GM23338 (cell line): ENCODE measurements around the gene THY1. TPM values are rescaled to one million over a fixed set of nuclear protein-coding genes. Genes with fewer than 3 reads are reported as not detected.

ENCODE experiments used
- ATAC-seq: fragments of 200-7000 bp; cut with Tn5 transposase; 3 replicates; pipeline ENCODE4 v1.9.1; 2020
- DNase-seq: peaks from one replicate; pipeline ENCODE4 v3.0.0-alpha.2; 2015; ENCODE audit warnings: low spot score
- H2AFZ ChIP-seq: fragments of 200-600 bp; sonication (generic); 2 replicates; pipeline ENCODE4 v1.8.0; 2016; ENCODE audit warnings: antibody characterized with exemption, mild to moderate bottlenecking, moderate library complexity
- H3F3A ChIP-seq: fragments of 200-600 bp; sonication (generic); replicated peaks from 2 replicates; pipeline ENCODE4 v1.8.0; 2017; ENCODE audit warnings: antibody characterized with exemption, mixed run types, low read depth
- H3K27ac ChIP-seq: fragments of 200-600 bp; sonication (generic); 2 replicates; pipeline ENCODE4 v1.6.1; 2016; ENCODE audit warnings: low read depth
- H3K27me3 ChIP-seq: fragments of 200-600 bp; sonication (generic); 2 replicates; pipeline ENCODE4 v1.8.0; 2016; ENCODE audit warnings: mild to moderate bottlenecking, mixed run types, moderate library complexity; ENCODE audit not compliant: insufficient read depth
- H3K36me3 ChIP-seq: fragments of 200-600 bp; sonication (generic); 2 replicates; pipeline ENCODE4 v1.8.0; 2016; ENCODE audit warnings: mild to moderate bottlenecking; ENCODE audit not compliant: insufficient read depth
- H3K4me1 ChIP-seq: fragments of 200-600 bp; sonication (generic); 2 replicates; pipeline ENCODE4 v1.8.0; 2016; ENCODE audit warnings: mild to moderate bottlenecking, moderate library complexity; ENCODE audit not compliant: insufficient read depth
- H3K4me2 ChIP-seq: fragments of 200-600 bp; sonication (generic); 2 replicates; pipeline ENCODE4 v1.7.1; 2017; ENCODE audit warnings: mixed run types
- H3K4me3 ChIP-seq: fragments of 200-600 bp; sonication (generic); 2 replicates; pipeline ENCODE4 v1.6.1; 2016; ENCODE audit warnings: mixed run types
- H3K79me2 ChIP-seq: fragments of 200-600 bp; sonication (generic); replicated peaks from 2 replicates; pipeline ENCODE4 v1.8.0; 2017; ENCODE audit warnings: mild to moderate bottlenecking; ENCODE audit not compliant: insufficient read depth
- H3K9me2 ChIP-seq: fragments of 200-600 bp; sonication (generic); 2 replicates; pipeline ENCODE4 v1.8.0; 2017; ENCODE audit not compliant: insufficient read depth
- H4K20me1 ChIP-seq: fragments of 200-600 bp; sonication (generic); replicated peaks from 2 replicates; pipeline ENCODE4 v1.8.0; 2017; ENCODE audit warnings: mild to moderate bottlenecking; ENCODE audit not compliant: insufficient read depth
- H3K27ac Mint-ChIP-seq: 2 replicates; pipeline ENCODE4 v1.8.0; 2020; ENCODE audit warnings: inconsistent platforms, mild to moderate bottlenecking, moderate library complexity, mixed read lengths
- H3K27me3 Mint-ChIP-seq: 3 replicates; pipeline ENCODE4 v1.8.0; 2022; ENCODE audit warnings: low read depth, mild to moderate bottlenecking, moderate library complexity, mixed read lengths, inconsistent platforms; ENCODE audit not compliant: insufficient read depth, poor library complexity
- H3K36me3 Mint-ChIP-seq: 3 replicates; pipeline ENCODE4 v1.8.0; 2021; ENCODE audit warnings: low read depth, mild to moderate bottlenecking, inconsistent platforms, moderate library complexity, mixed read lengths
- H3K4me1 Mint-ChIP-seq: 3 replicates; pipeline ENCODE4 v1.8.0; 2020; ENCODE audit warnings: mild to moderate bottlenecking, inconsistent platforms, mixed read lengths
- H3K4me3 Mint-ChIP-seq: 3 replicates; pipeline ENCODE4 v1.8.0; 2021; ENCODE audit warnings: moderate library complexity, mild to moderate bottlenecking, inconsistent platforms, mixed read lengths
- H3K9me3 Mint-ChIP-seq: 3 replicates; pipeline ENCODE4 v1.8.0; 2020; ENCODE audit warnings: moderate library complexity, mild to moderate bottlenecking, inconsistent platforms, mixed read lengths
- CREB1 ChIP-seq: fragments of 250-450 bp; sonication (Bioruptor Pico); IDR thresholded peaks from 2 replicates; pipeline ENCODE4 v1.5.0; 2020; ENCODE audit warnings: low read depth, mild to moderate bottlenecking, moderate library complexity
- ETS1 ChIP-seq: IDR thresholded peaks from 2 replicates; pipeline ENCODE4 v1.6.1; 2016; ENCODE audit warnings: antibody characterized with exemption
- EZH2 ChIP-seq: fragments of 200-600 bp; sonication (generic); IDR thresholded peaks from one replicate; pipeline ENCODE4 v1.8.0; 2017; ENCODE audit warnings: antibody characterized with exemption, mild to moderate bottlenecking, low read depth; ENCODE audit not compliant: unreplicated experiment
- EZH2phosphoT487 ChIP-seq: fragments of 200-600 bp; sonication (generic); IDR thresholded peaks from one replicate; pipeline ENCODE4 v1.8.1; 2018; ENCODE audit warnings: antibody characterized with exemption; ENCODE audit not compliant: unreplicated experiment
- JUNB ChIP-seq: IDR thresholded peaks from one replicate; pipeline ENCODE4 v1.6.1; 2016; ENCODE audit warnings: antibody characterized with exemption; ENCODE audit not compliant: unreplicated experiment
- NANOG ChIP-seq: IDR thresholded peaks from 2 replicates; pipeline ENCODE4 v1.6.1; 2016; ENCODE audit warnings: antibody characterized with exemption, borderline replicate concordance
- POLR2AphosphoS5 ChIP-seq: IDR thresholded peaks from 2 replicates; pipeline ENCODE4 v1.6.1; 2016; ENCODE audit warnings: antibody characterized with exemption, low read depth
- STAT1 ChIP-seq: IDR thresholded peaks from one replicate; pipeline ENCODE4 v1.6.1; 2016; ENCODE audit warnings: antibody characterized with exemption; ENCODE audit not compliant: unreplicated experiment
- ZNF114 ChIP-seq: fragments of 250-450 bp; sonication (Bioruptor Pico); IDR thresholded peaks from 2 replicates; pipeline ENCODE4 v1.5.0; 2020; ENCODE audit warnings: mild to moderate bottlenecking, moderate library complexity
- ZNF331 ChIP-seq: fragments of 250-450 bp; sonication (Bioruptor Pico); IDR thresholded peaks from 2 replicates; pipeline ENCODE4 v1.5.0; 2020; ENCODE audit warnings: low read depth, mild to moderate bottlenecking, moderate library complexity
- polyA plus RNA-seq: library from polyadenylated mRNA; unstranded; fragments of >200 nt; fragmentation: Nextera tagmentation; extraction: Ambion mirVana; gene quantifications from 2 replicates; pipeline ENCODE4 v1.2.1, GENCODE V29; 2016
- total RNA-seq: library from RNA; depleted of rRNA; stranded (reverse); fragments of >200 nt; shearing (Covaris generic); gene quantifications from 2 replicates; pipeline ENCODE4 v1.2.3, GENCODE V29; 2014
- TF ChIP-seq, protein P1 (sequence below): fragments of 250-450 bp; sonication (Bioruptor Pico); IDR thresholded peaks from 2 replicates; pipeline ENCODE4 v1.5.0; 2020; ENCODE audit warnings: mild to moderate bottlenecking, moderate library complexity
- TF ChIP-seq, protein P2 (sequence below): IDR thresholded peaks from one replicate; pipeline ENCODE4 v1.6.1; 2018; ENCODE audit warnings: antibody characterized with exemption; ENCODE audit not compliant: unreplicated experiment
- TF ChIP-seq, protein P3 (sequence below), 2 experiments: fragments of 200-600 bp in 1 of 2; sonication (generic) in 1 of 2; conservative IDR thresholded peaks; 2 replicates each; pipeline versions ENCODE4 v1.5.1 to v1.6.1; 2016 to 2017; ENCODE audit warnings: antibody characterized with exemption in 2 of 2, low read depth in 2 of 2, mild to moderate bottlenecking in 2 of 2, moderate library complexity in 1 of 2

Gene THY1
- total and polyA plus RNA-seq, 2 experiments from 2014 or later = 490 to 597 TPM

- H3F3A ChIP-seq = peaks cover 40% of the 10 kb centered on the region
- no peak overlapping the region for H2AFZ ChIP-seq
- TF ChIP-seq STAT1 (no peak), ZNF331 (CRISPR knock-in tag) (no peak), NANOG (no peak), CREB1 (CRISPR knock-in tag) (no peak), POLR2AphosphoS5 (no peak; the same call in 1 of the 2 replicates), ETS1 (no peak), JUNB (no peak), ZNF114 (no peak), EZH2 (no peak), EZH2phosphoT487 (no peak)
- TF ChIP-seq, protein P1, sequence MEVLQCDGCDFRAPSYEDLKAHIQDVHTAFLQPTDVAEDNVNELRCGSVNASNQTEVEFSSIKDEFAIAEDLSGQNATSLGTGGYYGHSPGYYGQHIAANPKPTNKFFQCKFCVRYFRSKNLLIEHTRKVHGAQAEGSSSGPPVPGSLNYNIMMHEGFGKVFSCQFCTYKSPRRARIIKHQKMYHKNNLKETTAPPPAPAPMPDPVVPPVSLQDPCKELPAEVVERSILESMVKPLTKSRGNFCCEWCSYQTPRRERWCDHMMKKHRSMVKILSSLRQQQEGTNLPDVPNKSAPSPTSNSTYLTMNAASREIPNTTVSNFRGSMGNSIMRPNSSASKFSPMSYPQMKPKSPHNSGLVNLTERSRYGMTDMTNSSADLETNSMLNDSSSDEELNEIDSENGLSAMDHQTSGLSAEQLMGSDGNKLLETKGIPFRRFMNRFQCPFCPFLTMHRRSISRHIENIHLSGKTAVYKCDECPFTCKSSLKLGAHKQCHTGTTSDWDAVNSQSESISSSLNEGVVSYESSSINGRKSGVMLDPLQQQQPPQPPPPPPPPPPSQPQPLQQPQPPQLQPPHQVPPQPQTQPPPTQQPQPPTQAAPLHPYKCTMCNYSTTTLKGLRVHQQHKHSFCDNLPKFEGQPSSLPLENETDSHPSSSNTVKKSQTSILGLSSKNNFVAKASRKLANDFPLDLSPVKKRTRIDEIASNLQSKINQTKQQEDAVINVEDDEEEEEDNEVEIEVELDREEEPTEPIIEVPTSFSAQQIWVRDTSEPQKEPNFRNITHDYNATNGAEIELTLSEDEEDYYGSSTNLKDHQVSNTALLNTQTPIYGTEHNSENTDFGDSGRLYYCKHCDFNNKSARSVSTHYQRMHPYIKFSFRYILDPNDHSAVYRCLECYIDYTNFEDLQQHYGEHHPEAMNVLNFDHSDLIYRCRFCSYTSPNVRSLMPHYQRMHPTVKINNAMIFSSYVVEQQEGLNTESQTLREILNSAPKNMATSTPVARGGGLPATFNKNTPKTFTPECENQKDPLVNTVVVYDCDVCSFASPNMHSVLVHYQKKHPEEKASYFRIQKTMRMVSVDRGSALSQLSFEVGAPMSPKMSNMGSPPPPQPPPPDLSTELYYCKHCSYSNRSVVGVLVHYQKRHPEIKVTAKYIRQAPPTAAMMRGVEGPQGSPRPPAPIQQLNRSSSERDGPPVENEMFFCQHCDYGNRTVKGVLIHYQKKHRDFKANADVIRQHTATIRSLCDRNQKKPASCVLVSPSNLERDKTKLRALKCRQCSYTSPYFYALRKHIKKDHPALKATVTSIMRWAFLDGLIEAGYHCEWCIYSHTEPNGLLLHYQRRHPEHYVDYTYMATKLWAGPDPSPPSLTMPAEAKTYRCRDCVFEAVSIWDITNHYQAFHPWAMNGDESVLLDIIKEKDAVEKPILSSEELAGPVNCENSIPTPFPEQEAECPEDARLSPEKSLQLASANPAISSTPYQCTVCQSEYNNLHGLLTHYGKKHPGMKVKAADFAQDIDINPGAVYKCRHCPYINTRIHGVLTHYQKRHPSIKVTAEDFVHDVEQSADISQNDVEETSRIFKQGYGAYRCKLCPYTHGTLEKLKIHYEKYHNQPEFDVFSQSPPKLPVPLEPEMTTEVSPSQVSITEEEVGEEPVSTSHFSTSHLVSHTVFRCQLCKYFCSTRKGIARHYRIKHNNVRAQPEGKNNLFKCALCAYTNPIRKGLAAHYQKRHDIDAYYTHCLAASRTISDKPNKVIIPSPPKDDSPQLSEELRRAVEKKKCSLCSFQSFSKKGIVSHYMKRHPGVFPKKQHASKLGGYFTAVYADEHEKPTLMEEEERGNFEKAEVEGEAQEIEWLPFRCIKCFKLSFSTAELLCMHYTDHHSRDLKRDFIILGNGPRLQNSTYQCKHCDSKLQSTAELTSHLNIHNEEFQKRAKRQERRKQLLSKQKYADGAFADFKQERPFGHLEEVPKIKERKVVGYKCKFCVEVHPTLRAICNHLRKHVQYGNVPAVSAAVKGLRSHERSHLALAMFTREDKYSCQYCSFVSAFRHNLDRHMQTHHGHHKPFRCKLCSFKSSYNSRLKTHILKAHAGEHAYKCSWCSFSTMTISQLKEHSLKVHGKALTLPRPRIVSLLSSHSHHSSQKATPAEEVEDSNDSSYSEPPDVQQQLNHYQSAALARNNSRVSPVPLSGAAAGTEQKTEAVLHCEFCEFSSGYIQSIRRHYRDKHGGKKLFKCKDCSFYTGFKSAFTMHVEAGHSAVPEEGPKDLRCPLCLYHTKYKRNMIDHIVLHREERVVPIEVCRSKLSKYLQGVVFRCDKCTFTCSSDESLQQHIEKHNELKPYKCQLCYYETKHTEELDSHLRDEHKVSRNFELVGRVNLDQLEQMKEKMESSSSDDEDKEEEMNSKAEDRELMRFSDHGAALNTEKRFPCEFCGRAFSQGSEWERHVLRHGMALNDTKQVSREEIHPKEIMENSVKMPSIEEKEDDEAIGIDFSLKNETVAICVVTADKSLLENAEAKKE = no peak
- TF ChIP-seq, protein P2, sequence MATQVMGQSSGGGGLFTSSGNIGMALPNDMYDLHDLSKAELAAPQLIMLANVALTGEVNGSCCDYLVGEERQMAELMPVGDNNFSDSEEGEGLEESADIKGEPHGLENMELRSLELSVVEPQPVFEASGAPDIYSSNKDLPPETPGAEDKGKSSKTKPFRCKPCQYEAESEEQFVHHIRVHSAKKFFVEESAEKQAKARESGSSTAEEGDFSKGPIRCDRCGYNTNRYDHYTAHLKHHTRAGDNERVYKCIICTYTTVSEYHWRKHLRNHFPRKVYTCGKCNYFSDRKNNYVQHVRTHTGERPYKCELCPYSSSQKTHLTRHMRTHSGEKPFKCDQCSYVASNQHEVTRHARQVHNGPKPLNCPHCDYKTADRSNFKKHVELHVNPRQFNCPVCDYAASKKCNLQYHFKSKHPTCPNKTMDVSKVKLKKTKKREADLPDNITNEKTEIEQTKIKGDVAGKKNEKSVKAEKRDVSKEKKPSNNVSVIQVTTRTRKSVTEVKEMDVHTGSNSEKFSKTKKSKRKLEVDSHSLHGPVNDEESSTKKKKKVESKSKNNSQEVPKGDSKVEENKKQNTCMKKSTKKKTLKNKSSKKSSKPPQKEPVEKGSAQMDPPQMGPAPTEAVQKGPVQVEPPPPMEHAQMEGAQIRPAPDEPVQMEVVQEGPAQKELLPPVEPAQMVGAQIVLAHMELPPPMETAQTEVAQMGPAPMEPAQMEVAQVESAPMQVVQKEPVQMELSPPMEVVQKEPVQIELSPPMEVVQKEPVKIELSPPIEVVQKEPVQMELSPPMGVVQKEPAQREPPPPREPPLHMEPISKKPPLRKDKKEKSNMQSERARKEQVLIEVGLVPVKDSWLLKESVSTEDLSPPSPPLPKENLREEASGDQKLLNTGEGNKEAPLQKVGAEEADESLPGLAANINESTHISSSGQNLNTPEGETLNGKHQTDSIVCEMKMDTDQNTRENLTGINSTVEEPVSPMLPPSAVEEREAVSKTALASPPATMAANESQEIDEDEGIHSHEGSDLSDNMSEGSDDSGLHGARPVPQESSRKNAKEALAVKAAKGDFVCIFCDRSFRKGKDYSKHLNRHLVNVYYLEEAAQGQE = no peak
- TF ChIP-seq, protein P3, sequence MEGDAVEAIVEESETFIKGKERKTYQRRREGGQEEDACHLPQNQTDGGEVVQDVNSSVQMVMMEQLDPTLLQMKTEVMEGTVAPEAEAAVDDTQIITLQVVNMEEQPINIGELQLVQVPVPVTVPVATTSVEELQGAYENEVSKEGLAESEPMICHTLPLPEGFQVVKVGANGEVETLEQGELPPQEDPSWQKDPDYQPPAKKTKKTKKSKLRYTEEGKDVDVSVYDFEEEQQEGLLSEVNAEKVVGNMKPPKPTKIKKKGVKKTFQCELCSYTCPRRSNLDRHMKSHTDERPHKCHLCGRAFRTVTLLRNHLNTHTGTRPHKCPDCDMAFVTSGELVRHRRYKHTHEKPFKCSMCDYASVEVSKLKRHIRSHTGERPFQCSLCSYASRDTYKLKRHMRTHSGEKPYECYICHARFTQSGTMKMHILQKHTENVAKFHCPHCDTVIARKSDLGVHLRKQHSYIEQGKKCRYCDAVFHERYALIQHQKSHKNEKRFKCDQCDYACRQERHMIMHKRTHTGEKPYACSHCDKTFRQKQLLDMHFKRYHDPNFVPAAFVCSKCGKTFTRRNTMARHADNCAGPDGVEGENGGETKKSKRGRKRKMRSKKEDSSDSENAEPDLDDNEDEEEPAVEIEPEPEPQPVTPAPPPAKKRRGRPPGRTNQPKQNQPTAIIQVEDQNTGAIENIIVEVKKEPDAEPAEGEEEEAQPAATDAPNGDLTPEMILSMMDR (conservative IDR thresholded peaks at IDR 0.05; ENCODE audit: low read depth in 2 of 2) = no peak
- Mint-ChIP-seq H3K9me3 (peaks cover 5% of the 10 kb centered on the region; the same call in 1 of the 3 replicates), H3K27ac (peak overlapping the region; percentile 93), H3K4me1 (peaks cover 59% of the 10 kb centered on the region), H3K36me3 (peaks cover 65% of the 10 kb centered on the region), H3K4me3 (peak overlapping the region; percentile 91), H3K27me3 (peaks cover 46% of the 10 kb centered on the region)
- no peaks in the 10 kb centered on the region for H3K9me2 ChIP-seq
- ATAC-seq (no peak), DNase-seq (no peak)
- peak overlapping the region; percentile 78 for H3K4me3 ChIP-seq
- H3K27me3 ChIP-seq = no peaks in the 10 kb centered on the region
- peak overlapping the region; percentile 51 for H3K27ac ChIP-seq
- H3K79me2 ChIP-seq = peaks cover 40% of the 10 kb centered on the region
- peaks cover 47% of the 10 kb centered on the region for H3K4me1 ChIP-seq
- peaks cover 16% of the 10 kb centered on the region for H3K36me3 ChIP-seq
- peak overlapping the region; percentile 74 for H3K4me2 ChIP-seq
- H4K20me1 ChIP-seq = peaks cover 10% of the 10 kb centered on the region
Observed at GRCh38 chr11:119419834-119420492, 3.0 kb downstream of the THY1 start.
